ENCODE data around the gene CLECL1. TPM values are rescaled to one million over a fixed set of nuclear protein-coding genes. Genes with fewer than 3 reads are reported as not detected.
A peak's percentile ranks its signal among the peaks of the same experiment; 100 is the strongest.

Gene CLECL1
- total RNA-seq, 2 experiments from 2014 or later, result 0.44 to 1.7 TPM

DNA sequence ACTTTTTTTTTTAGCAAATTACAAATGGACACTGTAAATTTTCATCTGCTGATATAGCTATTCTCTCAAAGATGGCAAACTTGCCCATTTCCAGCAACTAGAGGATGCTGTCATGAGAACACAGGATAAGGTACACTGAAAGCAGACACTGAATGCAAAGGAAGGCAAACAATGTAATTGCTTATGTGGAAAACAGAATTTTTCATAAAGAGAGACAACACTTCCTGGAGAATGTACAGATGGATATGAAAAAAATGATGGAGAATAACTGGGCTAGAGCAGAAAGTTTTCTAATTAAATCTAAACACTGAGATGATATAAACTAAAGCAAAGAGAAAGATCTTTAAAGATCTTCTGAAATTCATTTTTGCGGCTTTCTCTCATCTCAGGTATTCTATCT is 27.2 kb upstream of the CLECL1 start:
- POLR2A ChIA-PET, result interaction anchor here (0.6 to 10.6 kb wide), 29 partner anchors 9 to 183 kb away, joined by 3 to 253 read pairs (median 11); partner anchors contain the start of genes CLEC2B and CLEC2D
- intact Hi-C loops (cut with DNase I, micrococcal nuclease), result loop anchor here in 1 of 2 experiments (1.0 to 2.0 kb wide), 4 partner anchors 8 to 453 kb away; partner anchors contain the start of gene GABARAPL1
- H3K27ac Mint-ChIP-seq, result peak overlapping the region; percentile 99
- H3K9me3 Mint-ChIP-seq, result no peaks in the 10 kb centered on the region
- DNase-seq (peak in 3 of 14 experiments; percentile 50 to 61 (median 59)), ATAC-seq (ENCODE audit: poor library complexity) (no peak)
- peaks cover 30% of the 10 kb centered on the region for H3K4me1 ChIP-seq (ENCODE audit: insufficient read depth, low read length)
- TF ChIP-seq, protein P1, sequence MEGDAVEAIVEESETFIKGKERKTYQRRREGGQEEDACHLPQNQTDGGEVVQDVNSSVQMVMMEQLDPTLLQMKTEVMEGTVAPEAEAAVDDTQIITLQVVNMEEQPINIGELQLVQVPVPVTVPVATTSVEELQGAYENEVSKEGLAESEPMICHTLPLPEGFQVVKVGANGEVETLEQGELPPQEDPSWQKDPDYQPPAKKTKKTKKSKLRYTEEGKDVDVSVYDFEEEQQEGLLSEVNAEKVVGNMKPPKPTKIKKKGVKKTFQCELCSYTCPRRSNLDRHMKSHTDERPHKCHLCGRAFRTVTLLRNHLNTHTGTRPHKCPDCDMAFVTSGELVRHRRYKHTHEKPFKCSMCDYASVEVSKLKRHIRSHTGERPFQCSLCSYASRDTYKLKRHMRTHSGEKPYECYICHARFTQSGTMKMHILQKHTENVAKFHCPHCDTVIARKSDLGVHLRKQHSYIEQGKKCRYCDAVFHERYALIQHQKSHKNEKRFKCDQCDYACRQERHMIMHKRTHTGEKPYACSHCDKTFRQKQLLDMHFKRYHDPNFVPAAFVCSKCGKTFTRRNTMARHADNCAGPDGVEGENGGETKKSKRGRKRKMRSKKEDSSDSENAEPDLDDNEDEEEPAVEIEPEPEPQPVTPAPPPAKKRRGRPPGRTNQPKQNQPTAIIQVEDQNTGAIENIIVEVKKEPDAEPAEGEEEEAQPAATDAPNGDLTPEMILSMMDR (IDR thresholded peaks at IDR 0.05), result no peak
- peak overlapping the region; percentile 97 for H3K4me3 Mint-ChIP-seq
- peak overlapping the region; percentile 98 for H3K27ac ChIP-seq (ENCODE audit: low read depth in 1 of 2, low read length in 2 of 2)
- H3K27me3 ChIP-seq (ENCODE audit: control insufficient read depth in 1 of 2, insufficient read depth in 2 of 2, low read length in 2 of 2), result no peaks in the 10 kb centered on the region
- H3K27me3 Mint-ChIP-seq, result no peaks in the 10 kb centered on the region
- CTCF ChIA-PET, result interaction anchor here (2.1 to 6.3 kb wide), 3 partner anchors 9 to 38 kb away, joined by 9 to 53 read pairs (median 19); no protein-coding TSS in a partner anchor
- H3K4me3 ChIP-seq (ENCODE audit: low read length), result peak overlapping the region; percentile 79
- peaks cover 68% of the 10 kb centered on the region for H3K4me1 Mint-ChIP-seq (ENCODE audit: low read depth)
- peaks cover 64% of the 10 kb centered on the region for H3K36me3 Mint-ChIP-seq (ENCODE audit: low read depth)
- peaks cover 17% of the 10 kb centered on the region for H3K36me3 ChIP-seq (ENCODE audit: insufficient read depth, low read length)
- H3K9me3 ChIP-seq (ENCODE audit: control insufficient read depth in 1 of 2, insufficient read depth in 1 of 2, low read length in 2 of 2), result no peaks in the 10 kb centered on the region

DNA sequence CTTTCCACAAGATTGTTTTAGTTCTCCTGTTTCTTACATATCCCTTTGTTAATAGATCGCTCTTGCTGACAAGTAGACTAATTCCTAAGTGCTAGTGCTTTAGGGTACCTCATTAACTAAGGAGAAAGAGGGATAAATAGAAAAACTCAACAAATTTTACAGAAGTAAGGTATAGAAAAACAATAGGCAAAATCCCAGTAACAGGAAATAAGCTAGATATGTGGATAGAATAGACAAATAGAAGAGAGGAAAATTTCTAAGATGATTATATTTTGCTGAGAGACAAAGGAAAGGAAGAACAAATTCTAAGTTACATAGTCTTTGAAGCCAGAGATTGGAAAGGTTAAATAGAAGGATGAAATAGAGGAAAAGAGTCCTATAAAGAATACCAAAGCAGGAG is 26.8 kb upstream of the CLECL1 start:
- peak overlapping the region; percentile 99 for H3K27ac Mint-ChIP-seq
- intact Hi-C loops (cut with DNase I, micrococcal nuclease), result loop anchor here (1.0 to 5.0 kb wide), 5 partner anchors 7 to 453 kb away; partner anchors contain the start of gene GABARAPL1 (in 1 of the 2)
- Histone ChIP-seq H3K9me3 (ENCODE audit: control insufficient read depth in 1 of 2, insufficient read depth in 1 of 2, low read length in 2 of 2) (no peaks in the 10 kb centered on the region), H3K4me1 (ENCODE audit: insufficient read depth, low read length) (peaks cover 33% of the 10 kb centered on the region), H3K4me3 (ENCODE audit: low read length) (peak overlapping the region; percentile 79), H3K36me3 (ENCODE audit: insufficient read depth, low read length) (peaks cover 22% of the 10 kb centered on the region), H3K27ac (ENCODE audit: low read depth in 1 of 2, low read length in 2 of 2) (peak overlapping the region; percentile 98), H3K27me3 (ENCODE audit: control insufficient read depth in 1 of 2, insufficient read depth in 2 of 2, low read length in 2 of 2) (no peaks in the 10 kb centered on the region)
- DNase-seq, result no peak
- H3K9me3 Mint-ChIP-seq, result no peaks in the 10 kb centered on the region
- no peaks in the 10 kb centered on the region for H3K27me3 Mint-ChIP-seq
- peaks cover 68% of the 10 kb centered on the region for H3K4me1 Mint-ChIP-seq (ENCODE audit: low read depth)
- no peak for ATAC-seq (ENCODE audit: poor library complexity)
- CTCF ChIA-PET, result interaction anchor here (6.3 to 11.8 kb wide), 2 partner anchors 9 to 39 kb away, joined by 53 to 185 read pairs; no protein-coding TSS in a partner anchor
- POLR2A ChIA-PET, result interaction anchor here (1.0 to 10.6 kb wide), 17 partner anchors 10 to 111 kb away, joined by 3 to 253 read pairs (median 18); partner anchors contain the start of genes CLEC2B and CLEC2D
- peak overlapping the region; percentile 97 for H3K4me3 Mint-ChIP-seq
- TF ChIP-seq, protein P1 (IDR thresholded peaks at IDR 0.05), result no peak
- H3K36me3 Mint-ChIP-seq (ENCODE audit: low read depth), result peaks cover 68% of the 10 kb centered on the region

DNA sequence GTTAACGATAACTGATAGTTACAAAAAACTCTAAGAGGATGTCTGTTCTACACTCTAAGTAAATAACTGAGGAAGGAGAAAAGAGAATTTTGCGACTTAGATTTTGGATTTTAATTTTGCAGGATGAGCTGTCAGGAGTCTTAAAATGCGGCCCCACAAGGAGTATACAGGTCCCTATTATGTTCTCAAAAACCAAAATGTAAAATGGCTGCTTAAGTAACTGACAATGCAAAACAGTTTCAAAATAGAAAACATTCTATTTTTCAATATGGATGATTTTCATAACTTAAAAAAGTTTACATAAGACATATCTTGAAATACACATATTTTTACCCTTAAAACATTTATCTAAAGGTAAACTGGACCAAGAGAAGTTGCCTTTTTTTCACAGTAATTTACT is 25.2 kb upstream of the CLECL1 start:
- H3K4me1 ChIP-seq (ENCODE audit: insufficient read depth, low read length), result peaks cover 22% of the 10 kb centered on the region
- intact Hi-C loops (cut with DNase I, micrococcal nuclease), result loop anchor here in 1 of 2 experiments (5.0 kb wide), 1 partner anchor 111 kb away; no protein-coding TSS in a partner anchor

More for the DNA sequence above, 25.2 kb upstream of the CLECL1 start:
- Mint-ChIP-seq H3K9me3 (no peaks in the 10 kb centered on the region), H3K4me1 (ENCODE audit: low read depth) (peaks cover 76% of the 10 kb centered on the region), H3K36me3 (ENCODE audit: low read depth) (peaks cover 84% of the 10 kb centered on the region), H3K4me3 (peak overlapping the region; percentile 97), H3K27me3 (no peaks in the 10 kb centered on the region), H3K27ac (peak overlapping the region; percentile 99)
- peaks cover 38% of the 10 kb centered on the region for H3K36me3 ChIP-seq (ENCODE audit: insufficient read depth, low read length)
- no peak for ATAC-seq (ENCODE audit: poor library complexity)
- no peaks in the 10 kb centered on the region for H3K27me3 ChIP-seq (ENCODE audit: control insufficient read depth in 1 of 2, insufficient read depth in 2 of 2, low read length in 2 of 2)
- H3K9me3 ChIP-seq (ENCODE audit: control insufficient read depth in 1 of 2, insufficient read depth in 1 of 2, low read length in 2 of 2), result no peaks in the 10 kb centered on the region
- POLR2A ChIA-PET, result interaction anchor here (0.8 to 10.6 kb wide), 24 partner anchors 9 to 456 kb away, joined by 3 to 253 read pairs (median 8); partner anchors contain the start of genes CLEC2B, CLEC2D and GABARAPL1
- TF ChIP-seq, protein P1 (IDR thresholded peaks at IDR 0.05), result no peak
- H3K4me3 ChIP-seq (ENCODE audit: low read length), result peak overlapping the region; percentile 79
- H3K27ac ChIP-seq (ENCODE audit: low read depth in 1 of 2, low read length in 2 of 2), result peak overlapping the region; percentile 98
- CTCF ChIA-PET, result interaction anchor here (1.7 to 11.8 kb wide), 4 partner anchors 7 to 56 kb away, joined by 9 to 185 read pairs (median 32); no protein-coding TSS in a partner anchor
- DNase-seq, result peak in 1 of 14 experiments; percentile 41

Measured in CD4-positive, alpha-beta T cell (primary cell).